H7 (cell line): ENCODE measurements around the gene IRF7. TPM values are rescaled to one million over a fixed set of nuclear protein-coding genes. Genes with fewer than 3 reads are reported as not detected.

Experiments used
- DNase-seq: peaks from one replicate; pipeline ENCODE4 v3.0.0; 2012
- H3K27me3 ChIP-seq: 2 replicates; pipeline ENCODE4 v1.6.0; 2011; ENCODE audit warnings: mild to moderate bottlenecking, low read length; ENCODE audit not compliant: control insufficient read depth, insufficient read depth
- H3K36me3 ChIP-seq: replicated peaks from 2 replicates; pipeline ENCODE4 v1.5.1; 2011; ENCODE audit warnings: low read length; ENCODE audit not compliant: control insufficient read depth, insufficient read depth
- H3K4me3 ChIP-seq: 2 replicates; pipeline ENCODE4 v1.5.1; 2011; ENCODE audit warnings: low read depth, mild to moderate bottlenecking, control low read depth, low read length, moderate library complexity; ENCODE audit not compliant: insufficient read depth
- total RNA-seq: library from RNA; depleted of rRNA; stranded (reverse); fragments of >200 nt; shearing (Covaris generic); gene quantifications from 2 replicates; pipeline ENCODE4 v1.2.3, GENCODE V29; 2014

IRF7 gene
- total RNA-seq, 1 experiment from 2014 or later = 13.6 TPM

- Histone ChIP-seq H3K4me3 (no peak overlapping the region), H3K36me3 (peaks cover 31% of the 10 kb centered on the region), H3K27me3 (no peaks in the 10 kb centered on the region)
- DNase-seq = no peak
These were observed 22.4 kb downstream of the IRF7 start for GRCh38 chr11:593347-593746.

- Histone ChIP-seq H3K27me3 (no peaks in the 10 kb centered on the region), H3K4me3 (no peak overlapping the region), H3K36me3 (peaks cover 33% of the 10 kb centered on the region)
- DNase-seq = no peak
These were observed 22.8 kb downstream of the IRF7 start for GRCh38 chr11:592918-593317.

- Histone ChIP-seq H3K4me3 (no peak overlapping the region), H3K36me3 (peaks cover 34% of the 10 kb centered on the region), H3K27me3 (no peaks in the 10 kb centered on the region)
- no peak for DNase-seq
These were observed 23.2 kb downstream of the IRF7 start for GRCh38 chr11:592501-592900.

- H3K36me3 ChIP-seq = peaks cover 37% of the 10 kb centered on the region
- DNase-seq = no peak
- no peaks in the 10 kb centered on the region for H3K27me3 ChIP-seq
- H3K4me3 ChIP-seq = no peak overlapping the region
These were observed 24.8 kb downstream of the IRF7 start for GRCh38 chr11:590997-591396.

GRCh38 chr11:589798-590197 lies 26.0 kb downstream of the IRF7 start:
- no peak overlapping the region for H3K4me3 ChIP-seq
- H3K27me3 ChIP-seq = no peaks in the 10 kb centered on the region
- H3K36me3 ChIP-seq = peaks cover 36% of the 10 kb centered on the region
- DNase-seq = no peak

- Histone ChIP-seq H3K27me3 (no peaks in the 10 kb centered on the region), H3K4me3 (no peak overlapping the region), H3K36me3 (peaks cover 39% of the 10 kb centered on the region)
- DNase-seq = no peak
These were observed 27.8 kb downstream of the IRF7 start for GRCh38 chr11:587978-588380.

GRCh38 chr11:587546-587945 lies 28.2 kb downstream of the IRF7 start:
- DNase-seq = no peak
- H3K36me3 ChIP-seq = peaks cover 36% of the 10 kb centered on the region

GRCh38 chr11:586376-587316 lies 29.1 kb downstream of the IRF7 start:
- peaks cover 36% of the 10 kb centered on the region for H3K36me3 ChIP-seq
- DNase-seq = no peak
- H3K27me3 ChIP-seq = no peaks in the 10 kb centered on the region
- no peak overlapping the region for H3K4me3 ChIP-seq

More at GRCh38 chr11:587546-587945, 28.2 kb downstream of the IRF7 start:
- H3K4me3 ChIP-seq = no peak overlapping the region
- no peaks in the 10 kb centered on the region for H3K27me3 ChIP-seq

GRCh38 chr11:584287-584686 lies 31.5 kb downstream of the IRF7 start:
- H3K4me3 ChIP-seq = no peak overlapping the region
- no peaks in the 10 kb centered on the region for H3K27me3 ChIP-seq
- DNase-seq = no peak
- H3K36me3 ChIP-seq = peaks cover 29% of the 10 kb centered on the region

- no peak for DNase-seq
These were observed 34.0 kb downstream of the IRF7 start for GRCh38 chr11:581752-582151.

GRCh38 chr11:581342-581741 lies 34.4 kb downstream of the IRF7 start:
- no peak for DNase-seq
- peaks cover 16% of the 10 kb centered on the region for H3K36me3 ChIP-seq
- no peak overlapping the region for H3K4me3 ChIP-seq
- H3K27me3 ChIP-seq = no peaks in the 10 kb centered on the region

More at GRCh38 chr11:581752-582151, 34.0 kb downstream of the IRF7 start:
- H3K27me3 ChIP-seq = no peaks in the 10 kb centered on the region
- no peak overlapping the region for H3K4me3 ChIP-seq
- H3K36me3 ChIP-seq = peaks cover 17% of the 10 kb centered on the region

GRCh38 chr11:579830-580601 lies 35.7 kb downstream of the IRF7 start:
- H3K27me3 ChIP-seq = peaks cover 6% of the 10 kb centered on the region
- DNase-seq = no peak
- H3K36me3 ChIP-seq = peaks cover 13% of the 10 kb centered on the region
- no peak overlapping the region for H3K4me3 ChIP-seq

- DNase-seq = no peak
- Histone ChIP-seq H3K36me3 (peaks cover 8% of the 10 kb centered on the region), H3K4me3 (no peak overlapping the region), H3K27me3 (peaks cover 15% of the 10 kb centered on the region)
These were observed 37.3 kb downstream of the IRF7 start for GRCh38 chr11:578276-579035.

- DNase-seq = no peak
- Histone ChIP-seq H3K27me3 (peaks cover 18% of the 10 kb centered on the region), H3K4me3 (peak overlapping the region; percentile 91; the same call in 1 of the 2 replicates), H3K36me3 (peaks cover 6% of the 10 kb centered on the region)
These were observed 38.2 kb downstream of the IRF7 start for GRCh38 chr11:577611-577894.
